ACHN (cell line): ENCODE results near the gene DNASE1L2.
"Not testable (repeated sequence)": the region's sequence is repeated elsewhere in the genome, so short reads cannot be mapped to it uniquely, and the experiment has no call there.

Experiments
- DNase-seq: peaks from one replicate; pipeline ENCODE4 v3.0.0-alpha.2; 2015
- in situ Hi-C: cut with HindIII; loops from 2 replicates; pipeline ENCODE4 v1.10.0; 2017; ENCODE audit warnings: low sequenced_read_pairs, low pct_ligation_motif_present, low pct_unique_long_range_greater_than_20kb

The DNASE1L2 gene

GRCh38 chr16:2199621-2200139, 36.6 kb upstream of the DNASE1L2 start:
- in situ Hi-C loops = no loop called here
- DNase-seq = no peak

- in situ Hi-C loops = no loop called here
- no peak for DNase-seq
Measured at GRCh38 chr16:2200313-2200712, 35.9 kb upstream of the DNASE1L2 start.

- in situ Hi-C loops, DNase-seq: not testable (repeated sequence)
Measured at GRCh38 chr16:2203119-2203688, 33.0 kb upstream of the DNASE1L2 start.

- in situ Hi-C loops = no loop called here
Measured at GRCh38 chr16:2204416-2205103, 31.7 kb upstream of the DNASE1L2 start.

GRCh38 chr16:2205104-2205966, 30.9 kb upstream of the DNASE1L2 start, which contains the start of gene MLST8:
MLST8 (plus strand) TSS chr16:2205454; CDS start chr16:2206086, 632 bp downstream.
- DNase-seq = peak; percentile 88
- in situ Hi-C loops = no loop called here

More at GRCh38 chr16:2204416-2205103, 31.7 kb upstream of the DNASE1L2 start:
- no peak for DNase-seq

GRCh38 chr16:2205967-2206313, 30.3 kb upstream of the DNASE1L2 start:
- no peak for DNase-seq
- in situ Hi-C loops = no loop called here

- DNase-seq = no peak
- in situ Hi-C loops = no loop called here
Measured at GRCh38 chr16:2206420-2206779, 29.8 kb upstream of the DNASE1L2 start.

GRCh38 chr16:2206780-2207433, 29.3 kb upstream of the DNASE1L2 start:
- in situ Hi-C loops = no loop called here
- DNase-seq = no peak

GRCh38 chr16:2207872-2208271, 28.4 kb upstream of the DNASE1L2 start:
- no peak for DNase-seq
- in situ Hi-C loops = no loop called here

GRCh38 chr16:2208308-2208707, 27.9 kb upstream of the DNASE1L2 start:
- in situ Hi-C loops = no loop called here
- DNase-seq = no peak

- no peak for DNase-seq
- in situ Hi-C loops = no loop called here
Measured at GRCh38 chr16:2208772-2209171, 27.5 kb upstream of the DNASE1L2 start.

GRCh38 chr16:2209258-2210008, 26.8 kb upstream of the DNASE1L2 start:
- in situ Hi-C loops = no loop called here

GRCh38 chr16:2210009-2210332, 26.3 kb upstream of the DNASE1L2 start:
- no peak for DNase-seq
- in situ Hi-C loops = no loop called here

More at GRCh38 chr16:2209258-2210008, 26.8 kb upstream of the DNASE1L2 start:
- no peak for DNase-seq

GRCh38 chr16:2210386-2211365, 25.6 kb upstream of the DNASE1L2 start, which contains the start of gene BRICD5:
BRICD5 (minus strand) TSS chr16:2210863; CDS start chr16:2210833, 30 bp downstream.
- in situ Hi-C loops = no loop called here

GRCh38 chr16:2211923-2212347, 24.3 kb upstream of the DNASE1L2 start:
- DNase-seq = no peak
- in situ Hi-C loops = no loop called here

More at GRCh38 chr16:2210386-2211365, 25.6 kb upstream of the DNASE1L2 start, which contains the start of gene BRICD5:
- no peak for DNase-seq

- in situ Hi-C loops = no loop called here
Measured at GRCh38 chr16:2212362-2213324, 23.6 kb upstream of the DNASE1L2 start.

More at GRCh38 chr16:2212362-2213324, 23.6 kb upstream of the DNASE1L2 start:
- no peak for DNase-seq
